Neutrophil (primary cell): ENCODE results near the gene CFAP54.

Source experiments
- H3K27ac ChIP-seq: fragments of 200-600 bp; sonication (generic); 2 replicates; pipeline ENCODE4 v1.5.1; 2016; ENCODE audit warnings: mild to moderate bottlenecking, moderate library complexity
- H3K27me3 ChIP-seq: fragments of 200-600 bp; sonication (generic); 2 replicates; pipeline ENCODE4 v1.6.0; 2016; ENCODE audit warnings: mild to moderate bottlenecking
- H3K36me3 ChIP-seq: fragments of 200-600 bp; sonication (generic); 2 replicates; pipeline ENCODE4 v1.5.1; 2017
- H3K4me1 ChIP-seq, 2 experiments: fragments of 200-600 bp in 1 of 2; sonication (generic) in 1 of 2; 1 replicate in 1 of 2; 2 replicates in 1 of 2; pipeline versions ENCODE4 v1.5.1 to v1.6.1; 2013 to 2016; ENCODE audit warnings: low read depth in 1 of 2, low read length in 1 of 2, mild to moderate bottlenecking in 1 of 2, moderate library complexity in 1 of 2; ENCODE audit not compliant: control insufficient read depth in 1 of 2, insufficient read depth in 1 of 2
- H3K4me3 ChIP-seq, 2 experiments: fragments of 200-600 bp in 1 of 2; sonication (generic) in 1 of 2; 1 replicate in 1 of 2; 2 replicates in 1 of 2; pipeline ENCODE4 v1.5.1; 2013 to 2016; ENCODE audit warnings: low read depth in 1 of 2, low read length in 1 of 2, mild to moderate bottlenecking in 1 of 2, moderate library complexity in 1 of 2
- H3K9me3 ChIP-seq: fragments of 200-600 bp; sonication (generic); 2 replicates; pipeline ENCODE4 v1.5.1; 2016
- TF ChIP-seq, protein P1 (sequence below): fragments of 200-600 bp; sonication (generic); IDR thresholded peaks from 2 replicates; pipeline ENCODE4 v1.5.1; 2016; ENCODE audit warnings: antibody characterized with exemption

Gene CFAP54, protein sequence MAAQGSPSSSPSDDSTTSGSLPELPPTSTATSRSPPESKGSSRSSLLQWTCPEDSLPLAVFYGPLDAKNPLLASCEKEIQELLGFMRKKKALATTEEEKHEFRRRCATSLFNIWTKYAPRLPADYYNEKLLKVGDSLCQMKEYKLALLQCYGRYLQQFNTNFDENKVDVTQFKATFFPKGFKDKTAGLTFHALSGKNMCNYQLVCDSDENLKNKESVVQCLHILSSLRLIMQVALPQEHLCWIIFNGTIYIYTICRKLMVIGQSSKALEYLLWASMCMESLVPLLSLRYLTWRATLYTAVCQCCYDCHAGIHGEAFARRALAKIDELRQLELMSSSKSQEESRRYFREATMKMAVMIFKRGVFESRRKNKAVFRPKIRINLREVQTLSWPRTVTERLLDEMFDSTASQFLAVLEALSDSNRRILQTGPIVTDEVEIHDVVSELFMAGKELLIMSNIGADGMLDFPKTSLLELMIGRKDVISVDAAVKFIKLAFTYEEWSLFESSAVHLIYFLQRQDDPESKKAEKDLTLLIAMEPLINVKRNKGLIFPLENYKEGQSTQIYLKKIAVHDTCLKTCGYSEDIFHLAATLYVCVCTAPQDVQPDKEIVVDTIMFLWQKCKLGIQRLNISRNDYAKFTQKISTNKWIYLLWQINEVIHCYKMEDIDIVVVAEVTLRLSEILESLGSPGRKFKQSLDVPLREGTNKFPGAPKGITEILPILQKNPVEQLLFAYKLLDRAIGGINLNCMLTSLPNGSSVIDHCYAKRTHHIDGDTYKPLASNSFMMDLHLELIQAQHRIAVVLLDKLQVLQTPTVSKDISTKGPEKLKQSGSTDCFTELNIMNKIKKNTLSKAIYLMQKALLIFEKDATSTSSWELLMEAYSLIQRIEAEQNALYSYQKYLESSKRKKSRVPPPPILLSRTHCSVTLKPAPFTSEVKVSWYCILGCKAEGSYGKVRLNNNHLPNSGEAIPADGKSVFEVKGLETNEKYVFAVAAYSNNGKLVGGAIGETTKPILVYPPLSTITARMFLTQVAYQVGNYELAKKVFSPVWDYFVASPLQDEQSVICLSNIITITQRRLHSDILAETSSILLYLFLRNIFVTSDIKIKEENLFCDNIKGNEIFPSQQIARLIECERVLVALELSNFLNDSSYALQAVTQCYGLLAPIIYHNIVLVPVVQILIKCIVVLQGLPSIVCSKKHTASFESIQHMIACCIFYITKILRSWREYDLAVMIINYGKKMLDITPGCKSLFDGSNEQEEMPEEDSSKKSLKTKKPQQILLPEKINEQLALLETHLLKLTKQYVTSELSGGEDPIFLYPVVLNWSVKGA (N-terminal part only)

DNA sequence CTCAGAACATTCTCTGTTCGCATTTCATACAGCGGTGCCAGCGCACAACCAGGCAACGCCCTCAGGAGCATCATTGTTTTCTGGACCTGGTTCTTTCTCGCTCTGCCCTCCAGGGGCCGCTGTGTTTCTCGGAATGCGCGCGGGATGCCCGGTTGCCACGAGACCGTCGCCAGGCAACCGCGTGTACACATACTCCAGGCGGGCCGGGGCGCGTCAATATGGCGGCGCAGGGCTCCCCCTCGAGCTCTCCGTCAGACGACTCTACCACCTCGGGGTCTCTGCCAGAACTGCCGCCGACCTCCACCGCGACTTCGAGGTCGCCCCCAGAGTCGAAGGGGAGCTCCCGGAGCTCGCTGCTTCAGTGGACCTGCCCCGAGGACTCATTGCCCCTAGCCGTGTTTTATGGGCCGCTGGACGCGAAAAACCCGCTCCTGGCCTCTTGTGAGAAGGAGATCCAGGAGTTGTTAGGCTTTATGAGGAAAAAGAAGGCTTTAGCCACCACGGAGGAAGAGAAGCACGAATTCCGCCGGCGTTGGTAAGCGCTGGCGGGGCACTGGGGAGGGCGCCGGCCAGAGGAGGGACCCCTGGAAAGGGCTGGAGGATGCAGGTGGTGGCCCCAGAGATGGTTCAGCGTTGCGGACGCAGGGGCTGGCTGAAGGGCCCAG, at the start of gene CFAP54:
Gene CFAP54 (plus strand): TSS at position 186 of the 665 bp plus-strand sequence. CDS start 33 bp downstream, at position 219.
- Histone ChIP-seq H3K27ac (peak within 1 kb of the TSS; percentile 36), H3K27me3 (peaks cover 48% of the 10 kb centered on the region)

DNA sequence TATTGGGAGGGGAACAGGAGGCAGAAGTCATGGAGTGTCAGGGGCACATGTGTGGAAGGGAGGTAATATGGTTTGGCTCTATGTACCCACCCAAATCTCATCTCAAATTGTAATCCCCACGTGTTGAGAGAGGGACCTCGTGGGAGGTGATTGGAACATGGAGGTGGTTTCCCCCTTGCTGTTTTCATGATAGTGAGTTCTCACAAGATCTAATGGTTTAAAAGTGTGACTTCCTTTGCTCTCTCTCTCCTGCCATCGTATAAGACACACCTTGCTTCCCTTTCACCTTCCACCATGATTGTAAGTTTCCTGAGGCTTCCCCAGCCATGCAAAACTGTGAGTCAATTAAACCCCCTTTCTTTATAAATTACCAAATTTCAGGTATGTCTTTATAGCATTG, 47.6 kb upstream of the CFAP54 start:
- H3K27ac ChIP-seq, result no peak overlapping the region
- H3K27me3 ChIP-seq, result no peaks in the 10 kb centered on the region
- TF ChIP-seq, protein P1, sequence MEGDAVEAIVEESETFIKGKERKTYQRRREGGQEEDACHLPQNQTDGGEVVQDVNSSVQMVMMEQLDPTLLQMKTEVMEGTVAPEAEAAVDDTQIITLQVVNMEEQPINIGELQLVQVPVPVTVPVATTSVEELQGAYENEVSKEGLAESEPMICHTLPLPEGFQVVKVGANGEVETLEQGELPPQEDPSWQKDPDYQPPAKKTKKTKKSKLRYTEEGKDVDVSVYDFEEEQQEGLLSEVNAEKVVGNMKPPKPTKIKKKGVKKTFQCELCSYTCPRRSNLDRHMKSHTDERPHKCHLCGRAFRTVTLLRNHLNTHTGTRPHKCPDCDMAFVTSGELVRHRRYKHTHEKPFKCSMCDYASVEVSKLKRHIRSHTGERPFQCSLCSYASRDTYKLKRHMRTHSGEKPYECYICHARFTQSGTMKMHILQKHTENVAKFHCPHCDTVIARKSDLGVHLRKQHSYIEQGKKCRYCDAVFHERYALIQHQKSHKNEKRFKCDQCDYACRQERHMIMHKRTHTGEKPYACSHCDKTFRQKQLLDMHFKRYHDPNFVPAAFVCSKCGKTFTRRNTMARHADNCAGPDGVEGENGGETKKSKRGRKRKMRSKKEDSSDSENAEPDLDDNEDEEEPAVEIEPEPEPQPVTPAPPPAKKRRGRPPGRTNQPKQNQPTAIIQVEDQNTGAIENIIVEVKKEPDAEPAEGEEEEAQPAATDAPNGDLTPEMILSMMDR, result no peak
- H3K36me3 ChIP-seq, result no peaks in the 10 kb centered on the region
- no peaks in the 10 kb centered on the region for H3K9me3 ChIP-seq
- H3K4me3 ChIP-seq, result no peak overlapping the region
- H3K4me1 ChIP-seq, result peaks cover 7 to 16% of the 10 kb centered on the region in 2 experiments

More for the DNA sequence above, at the start of gene CFAP54:
- Histone ChIP-seq H3K4me1 (peaks cover 9 to 12% of the 10 kb centered on the region in 2 experiments), H3K36me3 (no peaks in the 10 kb centered on the region), H3K9me3 (no peaks in the 10 kb centered on the region), H3K4me3 (peak within 1 kb of the TSS; percentile 77 to 82)
- TF ChIP-seq, protein P1, result peak; percentile 95

DNA sequence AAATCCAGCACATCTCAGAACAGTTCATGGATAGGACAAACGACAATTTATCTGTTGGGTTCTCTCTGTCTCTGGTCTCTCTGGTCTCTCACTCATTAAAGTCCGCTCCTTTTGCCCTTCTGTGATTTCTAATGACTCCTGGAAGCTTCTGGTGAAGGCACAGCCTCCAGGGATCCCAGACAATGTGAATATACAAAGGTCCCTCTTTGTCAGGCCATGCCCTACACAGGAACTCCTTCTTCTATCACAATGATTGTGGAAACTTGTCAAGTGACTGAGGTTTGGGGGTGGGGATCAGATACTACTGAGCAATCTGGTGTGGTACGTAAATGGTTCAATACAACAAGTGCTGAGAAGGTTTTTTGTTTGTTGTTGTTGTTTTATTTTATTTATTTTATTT, 46.5 kb upstream of the CFAP54 start:
- Histone ChIP-seq H3K9me3 (no peaks in the 10 kb centered on the region), H3K36me3 (no peaks in the 10 kb centered on the region), H3K4me3 (no peak overlapping the region), H3K27ac (no peak overlapping the region), H3K27me3 (no peaks in the 10 kb centered on the region), H3K4me1 (peaks cover 7 to 16% of the 10 kb centered on the region in 2 experiments)
- TF ChIP-seq, protein P1, result no peak

DNA sequence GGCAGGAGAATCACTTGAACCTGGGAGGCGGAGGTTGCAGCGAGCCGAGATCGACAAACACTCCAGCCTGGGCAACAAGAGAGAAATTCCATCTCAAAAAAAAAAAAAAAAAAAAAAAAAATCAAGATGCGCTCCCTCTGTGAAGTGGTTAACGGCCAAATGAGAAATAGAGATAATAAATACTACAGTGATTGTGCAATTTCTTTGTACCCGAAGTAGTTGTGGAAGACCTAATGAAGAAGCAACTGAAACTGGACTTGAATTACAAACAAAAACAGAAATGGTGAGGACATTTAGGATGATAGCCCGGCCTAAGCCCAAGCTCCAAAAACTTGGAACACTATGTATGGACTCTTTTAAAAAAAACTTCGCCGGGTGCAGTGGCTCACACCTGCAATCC, 45.0 kb upstream of the CFAP54 start:
- TF ChIP-seq, protein P1, result no peak
- no peaks in the 10 kb centered on the region for H3K9me3 ChIP-seq
- no peaks in the 10 kb centered on the region for H3K27me3 ChIP-seq
- H3K4me1 ChIP-seq, result peaks cover 7 to 16% of the 10 kb centered on the region in 2 experiments
- no peak overlapping the region for H3K4me3 ChIP-seq
- no peak overlapping the region for H3K27ac ChIP-seq
- H3K36me3 ChIP-seq, result no peaks in the 10 kb centered on the region
